ENCODE results near the gene SSTR4.

- no peak for TF ChIP-seq CTCF (conservative IDR thresholded peaks at IDR 0.05 in 1 of 2, IDR thresholded peaks at IDR 0.05 in 1 of 2; ENCODE audit: extremely low read depth in 1 of 2, insufficient read depth in 1 of 2, low read depth in 1 of 2, low read length in 2 of 2)
- no peak for TF ChIP-seq EZH2 (IDR thresholded peaks at IDR 0.05; ENCODE audit: borderline replicate concordance, low read length)
These were observed 44.8 kb downstream of the SSTR4 start for GRCh38 chr20:23079926-23080325.

Measured in mammary epithelial cell (primary cell).